ENCODE results near the gene MCM3.

The MCM3 gene

DNA sequence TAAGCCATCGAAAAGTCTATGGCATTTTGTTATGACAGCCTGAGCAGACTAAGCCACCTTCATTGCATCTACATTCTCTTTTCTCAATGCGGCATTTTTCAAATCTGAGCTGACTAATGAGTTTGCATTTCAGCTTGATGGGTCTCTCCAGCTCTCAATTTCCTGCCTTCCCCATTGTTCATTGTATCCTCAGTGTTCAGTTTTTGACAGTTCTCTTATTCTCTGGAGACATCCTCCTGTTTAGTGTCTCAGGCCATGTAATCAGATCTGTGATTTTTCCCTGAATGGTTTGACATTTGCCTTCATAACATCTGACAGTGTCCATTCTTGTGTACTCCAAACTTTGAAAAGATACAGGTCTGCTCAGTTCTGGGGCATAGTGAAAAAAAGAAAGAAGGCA is 27.9 kb upstream of the MCM3 start:
- H2AFZ ChIP-seq (ENCODE audit: low read length) = no peak overlapping the region
- H3K4me3 ChIP-seq (ENCODE audit: low read depth, low read length, poor library complexity, severe bottlenecking) = no peak overlapping the region

DNA sequence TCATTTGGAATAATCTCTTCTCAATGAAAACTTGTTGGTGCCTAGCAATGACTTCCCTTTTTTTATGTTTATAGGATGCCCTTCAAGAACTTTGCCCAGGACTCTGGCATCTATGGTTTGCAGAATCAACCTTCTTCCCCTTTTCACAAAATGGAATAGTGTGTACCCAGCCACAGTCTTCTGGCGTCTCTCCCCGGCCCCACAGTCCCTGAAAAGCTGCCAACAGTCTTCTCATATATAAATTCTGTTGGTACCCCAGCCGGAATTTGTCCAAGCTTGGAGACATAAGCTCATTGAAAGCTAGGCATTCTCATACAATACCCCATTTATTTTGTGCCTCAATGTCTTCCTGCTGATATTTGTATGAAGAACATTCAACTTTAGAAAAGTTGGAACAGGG is 26.4 kb upstream of the MCM3 start:
- Histone ChIP-seq H2AFZ (ENCODE audit: low read length) (no peak overlapping the region), H3K4me1 (ENCODE audit: insufficient read depth, low read length, severe bottlenecking) (peaks cover 33% of the 10 kb centered on the region), H3K4me3 (ENCODE audit: low read depth, low read length, poor library complexity, severe bottlenecking) (no peak overlapping the region), H3K9me2 (ENCODE audit: low read depth, low read length) (no peaks in the 10 kb centered on the region), H3K36me3 (ENCODE audit: insufficient read depth, low read length) (no peaks in the 10 kb centered on the region), H3K4me2 (ENCODE audit: low read length) (no peak overlapping the region), H3K27ac (ENCODE audit: low read depth, low read length, poor library complexity, severe bottlenecking) (no peak overlapping the region), H3K27me3 (ENCODE audit: insufficient read depth, low read length) (no peaks in the 10 kb centered on the region), H3F3A (ENCODE audit: insufficient read depth, low read length) (no peaks in the 10 kb centered on the region), H3K9me3 (ENCODE audit: low read length) (no peaks in the 10 kb centered on the region), H4K20me1 (ENCODE audit: insufficient read depth, low read length) (no peaks in the 10 kb centered on the region), H3K79me2 (ENCODE audit: insufficient read depth, low read length) (no peaks in the 10 kb centered on the region), H3K9ac (ENCODE audit: low read length) (no peak overlapping the region)
- no peak for TF ChIP-seq EZH2 (IDR thresholded peaks at IDR 0.05; ENCODE audit: borderline replicate concordance, low read length)
- TF ChIP-seq, protein P1, sequence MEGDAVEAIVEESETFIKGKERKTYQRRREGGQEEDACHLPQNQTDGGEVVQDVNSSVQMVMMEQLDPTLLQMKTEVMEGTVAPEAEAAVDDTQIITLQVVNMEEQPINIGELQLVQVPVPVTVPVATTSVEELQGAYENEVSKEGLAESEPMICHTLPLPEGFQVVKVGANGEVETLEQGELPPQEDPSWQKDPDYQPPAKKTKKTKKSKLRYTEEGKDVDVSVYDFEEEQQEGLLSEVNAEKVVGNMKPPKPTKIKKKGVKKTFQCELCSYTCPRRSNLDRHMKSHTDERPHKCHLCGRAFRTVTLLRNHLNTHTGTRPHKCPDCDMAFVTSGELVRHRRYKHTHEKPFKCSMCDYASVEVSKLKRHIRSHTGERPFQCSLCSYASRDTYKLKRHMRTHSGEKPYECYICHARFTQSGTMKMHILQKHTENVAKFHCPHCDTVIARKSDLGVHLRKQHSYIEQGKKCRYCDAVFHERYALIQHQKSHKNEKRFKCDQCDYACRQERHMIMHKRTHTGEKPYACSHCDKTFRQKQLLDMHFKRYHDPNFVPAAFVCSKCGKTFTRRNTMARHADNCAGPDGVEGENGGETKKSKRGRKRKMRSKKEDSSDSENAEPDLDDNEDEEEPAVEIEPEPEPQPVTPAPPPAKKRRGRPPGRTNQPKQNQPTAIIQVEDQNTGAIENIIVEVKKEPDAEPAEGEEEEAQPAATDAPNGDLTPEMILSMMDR (IDR thresholded peaks at IDR 0.05; ENCODE audit: low read length) = no peak

More for the DNA sequence above, 27.9 kb upstream of the MCM3 start:
- TF ChIP-seq, protein P1 (IDR thresholded peaks at IDR 0.05; ENCODE audit: low read length) = no peak
- no peak for TF ChIP-seq EZH2 (IDR thresholded peaks at IDR 0.05; ENCODE audit: borderline replicate concordance, low read length)
- Histone ChIP-seq H3K36me3 (ENCODE audit: insufficient read depth, low read length) (no peaks in the 10 kb centered on the region), H3K9me3 (ENCODE audit: low read length) (no peaks in the 10 kb centered on the region), H3K4me1 (ENCODE audit: insufficient read depth, low read length, severe bottlenecking) (peaks cover 19% of the 10 kb centered on the region), H3K4me2 (ENCODE audit: low read length) (no peak overlapping the region), H3K9me2 (ENCODE audit: low read depth, low read length) (no peaks in the 10 kb centered on the region), H3K27me3 (ENCODE audit: insufficient read depth, low read length) (no peaks in the 10 kb centered on the region), H3K79me2 (ENCODE audit: insufficient read depth, low read length) (no peaks in the 10 kb centered on the region), H3K9ac (ENCODE audit: low read length) (no peak overlapping the region), H3F3A (ENCODE audit: insufficient read depth, low read length) (no peaks in the 10 kb centered on the region), H3K27ac (ENCODE audit: low read depth, low read length, poor library complexity, severe bottlenecking) (no peak overlapping the region), H4K20me1 (ENCODE audit: insufficient read depth, low read length) (no peaks in the 10 kb centered on the region)

DNA sequence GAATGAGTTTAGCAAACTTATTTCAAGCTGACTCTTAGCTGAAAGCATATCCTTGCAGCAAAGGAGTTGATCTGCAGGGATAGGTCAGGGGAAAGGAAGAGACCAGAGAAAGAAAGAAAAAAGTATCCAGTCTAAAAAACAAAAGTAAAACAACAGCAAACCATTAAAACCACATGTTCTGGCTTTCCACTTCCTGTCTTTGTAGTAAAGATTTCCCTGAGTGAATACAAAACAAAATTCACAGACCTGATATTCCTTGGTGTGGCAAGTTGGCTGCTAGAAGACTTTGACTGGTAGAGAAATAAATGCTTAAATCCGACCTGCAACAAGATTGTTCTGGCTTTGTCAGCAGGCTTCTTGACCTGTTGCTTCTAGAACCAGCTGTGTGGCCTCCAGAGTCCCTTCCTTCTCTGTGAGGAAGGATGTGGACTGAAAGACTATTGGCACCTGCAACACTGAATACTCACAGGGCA is 23.4 kb upstream of the MCM3 start:
- no peaks in the 10 kb centered on the region for H3K79me2 ChIP-seq (ENCODE audit: insufficient read depth, low read length)
- no peaks in the 10 kb centered on the region for H3F3A ChIP-seq (ENCODE audit: insufficient read depth, low read length)
- no peaks in the 10 kb centered on the region for H3K9me3 ChIP-seq (ENCODE audit: low read length)
- H3K36me3 ChIP-seq (ENCODE audit: insufficient read depth, low read length) = no peaks in the 10 kb centered on the region
- H4K20me1 ChIP-seq (ENCODE audit: insufficient read depth, low read length) = no peaks in the 10 kb centered on the region
- peak overlapping the region; percentile 34 for H3K4me3 ChIP-seq (ENCODE audit: low read depth, low read length, poor library complexity, severe bottlenecking)
- H3K4me1 ChIP-seq (ENCODE audit: insufficient read depth, low read length, severe bottlenecking) = peaks cover 63% of the 10 kb centered on the region
- peak overlapping the region; percentile 49 for H3K9ac ChIP-seq (ENCODE audit: low read length)
- no peak for TF ChIP-seq EZH2 (IDR thresholded peaks at IDR 0.05; ENCODE audit: borderline replicate concordance, low read length)
- TF ChIP-seq, protein P1 (IDR thresholded peaks at IDR 0.05; ENCODE audit: low read length) = no peak
- H3K27me3 ChIP-seq (ENCODE audit: insufficient read depth, low read length) = no peaks in the 10 kb centered on the region
- H3K4me2 ChIP-seq (ENCODE audit: low read length) = peak overlapping the region; percentile 57
- peak overlapping the region; percentile 89 for H2AFZ ChIP-seq (ENCODE audit: low read length)
- H3K9me2 ChIP-seq (ENCODE audit: low read depth, low read length) = no peaks in the 10 kb centered on the region
- peak overlapping the region; percentile 94 for H3K27ac ChIP-seq (ENCODE audit: low read depth, low read length, poor library complexity, severe bottlenecking)

Data from OCI-LY1 (cell line).